CD14-positive monocyte (primary cell): ENCODE results near the gene LGI2. TPM values are rescaled to one million over a fixed set of nuclear protein-coding genes. Genes with fewer than 3 reads are reported as not detected.

Experiments
- DNase-seq, 3 donors: peaks; one replicate each; pipeline ENCODE4 v3.0.0-alpha.2; 2011 to 2022
- H2AFZ ChIP-seq: 2 replicates; pipeline ENCODE4 v1.6.0; 2012; ENCODE audit warnings: mild to moderate bottlenecking, low read depth, low read length, inconsistent platforms; ENCODE audit not compliant: insufficient read depth, poor library complexity, severe bottlenecking
- H3K27ac ChIP-seq, 2 donors: 1 replicate in 1 of 2; 2 replicates in 1 of 2; pipeline ENCODE4 v1.5.1; 2012 to 2013; ENCODE audit warnings: low read length in 2 of 2, control low read depth in 1 of 2, inconsistent platforms in 1 of 2, low read depth in 1 of 2, mild to moderate bottlenecking in 1 of 2
- H3K27me3 ChIP-seq, 2 donors: one replicate each; pipeline versions ENCODE4 v1.6.0 to v1.6.1; 2011 to 2013; ENCODE audit warnings: low read length in 2 of 2; ENCODE audit not compliant: control insufficient read depth in 2 of 2, insufficient read depth in 2 of 2
- H3K36me3 ChIP-seq, 2 donors: replicated peaks in 1 of 2; 1 replicate in 1 of 2; 2 replicates in 1 of 2; pipeline versions ENCODE4 v1.5.1 to v1.6.1; 2012 to 2013; ENCODE audit warnings: low read length in 2 of 2, control low read depth in 1 of 2, inconsistent platforms in 1 of 2, mild to moderate bottlenecking in 1 of 2; ENCODE audit not compliant: insufficient read depth in 2 of 2, control insufficient read depth in 1 of 2
- H3K4me1 ChIP-seq, 2 donors: 1 replicate in 1 of 2; 2 replicates in 1 of 2; pipeline versions ENCODE4 v1.5.1 to v1.6.1; 2012 to 2013; ENCODE audit warnings: low read length in 2 of 2, control low read depth in 1 of 2, inconsistent platforms in 1 of 2, mild to moderate bottlenecking in 1 of 2, moderate library complexity in 1 of 2; ENCODE audit not compliant: insufficient read depth in 2 of 2, control insufficient read depth in 1 of 2
- H3K4me2 ChIP-seq: replicated peaks from 2 replicates; pipeline ENCODE3; 2012; ENCODE audit warnings: low read length, moderate library complexity, mild to moderate bottlenecking; ENCODE audit not compliant: poor library complexity, severe bottlenecking; ENCODE audit errors: extremely low read depth
- H3K4me3 ChIP-seq, 3 experiments: fragments of 200-600 bp in 1 of 3; sonication (generic) in 1 of 3; replicated peaks in 1 of 3; 1 replicate in 2 of 3; 2 replicates in 1 of 3; pipeline ENCODE4 v1.5.1; 2011 to 2013; ENCODE audit warnings: low read length in 3 of 3, mild to moderate bottlenecking in 3 of 3, control low read depth in 2 of 3, low read depth in 2 of 3, inconsistent platforms in 1 of 3, moderate library complexity in 1 of 3
- H3K79me2 ChIP-seq: 2 replicates; pipeline ENCODE4 v1.6.0; 2012; ENCODE audit warnings: mild to moderate bottlenecking, control low read depth, inconsistent platforms, low read length, moderate library complexity; ENCODE audit not compliant: insufficient read depth
- H3K9ac ChIP-seq: 2 replicates; pipeline ENCODE4 v1.6.0; 2017; ENCODE audit warnings: low read length, mild to moderate bottlenecking; ENCODE audit not compliant: insufficient read depth, poor library complexity, severe bottlenecking
- H3K9me3 ChIP-seq, 2 donors: replicated peaks in 1 of 2; 1 replicate in 1 of 2; 2 replicates in 1 of 2; pipeline versions ENCODE4 v1.5.1 to v1.6.1; 2012 to 2013; ENCODE audit warnings: low read length in 2 of 2, control low read depth in 1 of 2; ENCODE audit not compliant: control insufficient read depth in 1 of 2, insufficient read depth in 1 of 2
- H4K20me1 ChIP-seq: 2 replicates; pipeline ENCODE4 v1.6.0; 2012; ENCODE audit warnings: mild to moderate bottlenecking, low read length, control low read depth, moderate library complexity; ENCODE audit not compliant: insufficient read depth
- H3K27ac Mint-ChIP-seq, 7 donors: one replicate each; pipeline ENCODE4 v1.8.0; 2020; ENCODE audit warnings: mild to moderate bottlenecking in 7 of 7, mixed read lengths in 7 of 7, moderate library complexity in 6 of 7, inconsistent platforms in 2 of 7
- H3K27me3 Mint-ChIP-seq, 3 donors: one replicate each; pipeline ENCODE4 v1.8.0; 2021 to 2022; ENCODE audit warnings: low read depth in 3 of 3, mild to moderate bottlenecking in 3 of 3, mixed read lengths in 3 of 3, moderate library complexity in 3 of 3, inconsistent platforms in 1 of 3
- H3K36me3 Mint-ChIP-seq, 2 donors: one replicate each; pipeline ENCODE4 v1.8.0; 2020; ENCODE audit warnings: mixed read lengths in 2 of 2, inconsistent platforms in 1 of 2, mild to moderate bottlenecking in 1 of 2
- H3K4me1 Mint-ChIP-seq: one replicate; pipeline ENCODE4 v1.8.0; 2020; ENCODE audit warnings: mild to moderate bottlenecking, mixed read lengths
- H3K4me3 Mint-ChIP-seq, 2 donors: one replicate each; pipeline ENCODE4 v1.8.0; 2020; ENCODE audit warnings: mild to moderate bottlenecking in 2 of 2, mixed read lengths in 2 of 2, moderate library complexity in 1 of 2
- H3K9me3 Mint-ChIP-seq, 7 donors: one replicate each; pipeline ENCODE4 v1.8.0; 2020 to 2022; ENCODE audit warnings: mixed read lengths in 7 of 7, mild to moderate bottlenecking in 6 of 7, moderate library complexity in 6 of 7, inconsistent platforms in 2 of 7
- CTCF ChIP-seq: fragments of 200-600 bp; IDR thresholded peaks from one replicate; pipeline ENCODE4 v1.8.0; 2022; ENCODE audit warnings: antibody characterized with exemption, mild to moderate bottlenecking
- WGBS: methylation state at CpG from one replicate; pipeline ENCODE4 v1.1.5; 2013; ENCODE audit warnings: missing lambda C conversion rate; ENCODE audit not compliant: insufficient coverage; 5-methylcytosine and 5-hydroxymethylcytosine counted together
- intact Hi-C, 2 donors: fragments of 100-400 bp; cut with micrococcal nuclease; formaldehyde crosslinking; loops; one replicate each; pipeline versions ENCODE4 v1.15.0 to v1.15.1; 2023
- polyA plus RNA-seq, 3 donors: library from polyadenylated mRNA; depleted of rRNA in 1 of 3; unstranded in 2 of 3; stranded (reverse) in 1 of 3; fragments of 300-500 nt in 2 of 3; fragments of >200 nt in 1 of 3; fragmentation: Illumina TruSeq in 2 of 3; gene quantifications; 1 replicate in 2 of 3; 2 replicates in 1 of 3; pipeline ENCODE4 v1.2.3, GENCODE V29; 2012 to 2021

The LGI2 gene
- polyA plus RNA-seq, 3 donors, result 0.30 to 0.33 TPM; not detected in 1

GRCh38 chr4:24967346-24967745 lies 63.4 kb downstream of the LGI2 start:
- WGBS, result 98% methylated on average over 4 of the region's 4 CpGs
- H3K4me1 Mint-ChIP-seq, result peaks cover 20% of the 10 kb centered on the region
- no peaks in the 10 kb centered on the region for H3K27me3 ChIP-seq
- H3K4me3 Mint-ChIP-seq, result no peak overlapping the region
- no peak for TF ChIP-seq CTCF
- no peaks in the 10 kb centered on the region for H3K36me3 ChIP-seq
- no peaks in the 10 kb centered on the region for H4K20me1 ChIP-seq
- H3K4me3 ChIP-seq, result no peak overlapping the region
- peaks cover 6 to 11% of the 10 kb centered on the region in 2 donors for H3K4me1 ChIP-seq
- peaks cover 11 to 25% of the 10 kb centered on the region in 2 donors for H3K9me3 ChIP-seq
- peaks cover 0 to 1% (median 0%) of the 10 kb centered on the region in 3 donors for H3K27me3 Mint-ChIP-seq
- no peak overlapping the region for H2AFZ ChIP-seq
- no peak overlapping the region for H3K27ac Mint-ChIP-seq
- H3K4me2 ChIP-seq, result no peak overlapping the region
- H3K36me3 Mint-ChIP-seq, result no peaks in the 10 kb centered on the region
- H3K27ac ChIP-seq, result no peak overlapping the region
- no peak for DNase-seq
- H3K9ac ChIP-seq, result no peak overlapping the region
- H3K9me3 Mint-ChIP-seq, result peaks cover 4 to 28% (median 20%) of the 10 kb centered on the region in 7 donors
- H3K79me2 ChIP-seq, result no peaks in the 10 kb centered on the region
- intact Hi-C loops, result no loop called here

- H3K9ac ChIP-seq, result no peak overlapping the region
- H3K27ac Mint-ChIP-seq, result peak overlapping the region in 1 of 7 donors; percentile 25
- H3K4me3 Mint-ChIP-seq, result no peak overlapping the region
- no peak overlapping the region for H3K4me3 ChIP-seq
- 95% methylated on average over 7 of the region's 7 CpGs for WGBS
- no peaks in the 10 kb centered on the region for H3K27me3 Mint-ChIP-seq
- no peaks in the 10 kb centered on the region for H3K36me3 ChIP-seq
- H3K4me1 Mint-ChIP-seq, result peaks cover 9% of the 10 kb centered on the region
- H3K9me3 Mint-ChIP-seq, result peaks cover 4 to 28% (median 22%) of the 10 kb centered on the region in 7 donors
- H4K20me1 ChIP-seq, result no peaks in the 10 kb centered on the region
- no peaks in the 10 kb centered on the region for H3K79me2 ChIP-seq
- peaks cover 2 to 3% of the 10 kb centered on the region in 2 donors for H3K4me1 ChIP-seq
- peaks cover 11 to 25% of the 10 kb centered on the region in 2 donors for H3K9me3 ChIP-seq
- no peak for TF ChIP-seq CTCF
- H2AFZ ChIP-seq, result no peak overlapping the region
- H3K4me2 ChIP-seq, result no peak overlapping the region
- no peaks in the 10 kb centered on the region for H3K36me3 Mint-ChIP-seq
- intact Hi-C loops, result no loop called here
- DNase-seq, result no peak
- no peak overlapping the region for H3K27ac ChIP-seq
- H3K27me3 ChIP-seq, result no peaks in the 10 kb centered on the region
Observed at GRCh38 chr4:24966076-24966475, 64.7 kb downstream of the LGI2 start.
